GM12891 (cell line): Measurements from ENCODE around the gene L3MBTL3.
"Not testable (repeated sequence)": the region's sequence is repeated elsewhere in the genome, so short reads cannot be mapped to it uniquely, and the experiment has no call there.

Experiments used
- DNase-seq: peaks from one replicate; pipeline ENCODE4 v3.0.0; 2011; ENCODE audit warnings: low spot score; ENCODE audit not compliant: insufficient read length
- FAIRE-seq: peaks from 2 replicates; lab custom pipeline; 2011; peaks lifted over from hg19 to GRCh38; lab: Jason Lieb, UNC
- PAX5 ChIP-seq: IDR thresholded peaks from 2 replicates; pipeline ENCODE4 v1.6.1; 2011; ENCODE audit warnings: low read length, moderate library complexity, mild to moderate bottlenecking; ENCODE audit not compliant: insufficient read depth, severe bottlenecking
- POLR2A ChIP-seq: IDR thresholded peaks from 2 replicates; pipeline ENCODE4 v1.6.1; 2011; ENCODE audit warnings: low read depth, low read length, control low read depth
- POLR2AphosphoS5 ChIP-seq: IDR thresholded peaks from 2 replicates; pipeline ENCODE4 v1.6.1; 2011; ENCODE audit warnings: low read depth, low read length, control low read depth
- POU2F2 ChIP-seq: IDR thresholded peaks from 2 replicates; pipeline ENCODE4 v1.6.1; 2011; ENCODE audit warnings: low read depth, mild to moderate bottlenecking, control low read depth, low read length, moderate library complexity
- SPI1 ChIP-seq: IDR thresholded peaks from 2 replicates; pipeline ENCODE4 v1.6.1; 2011; ENCODE audit warnings: low read depth, low read length, control low read depth
- TAF1 ChIP-seq: IDR thresholded peaks from 2 replicates; pipeline ENCODE4 v1.6.1; 2011; ENCODE audit warnings: low read depth, low read length, control low read depth

L3MBTL3 gene

GRCh38 chr6:130152908-130153510 is 134.6 kb downstream of the L3MBTL3 start:
- FAIRE-seq (no peak), DNase-seq (no peak)
- TF ChIP-seq TAF1: no peak
- no peak for TF ChIP-seq PAX5
- no peak for TF ChIP-seq POU2F2
- no peak for TF ChIP-seq SPI1
- TF ChIP-seq POLR2A: no peak
- no peak for TF ChIP-seq POLR2AphosphoS5

- TF ChIP-seq POLR2A: no peak
- no peak for TF ChIP-seq PAX5
- no peak for TF ChIP-seq POU2F2
- no peak for TF ChIP-seq POLR2AphosphoS5
- no peak for TF ChIP-seq TAF1
- TF ChIP-seq SPI1: no peak
- DNase-seq (no peak), FAIRE-seq (no peak)
These were observed 138.5 kb downstream of the L3MBTL3 start for GRCh38 chr6:130156908-130157307.

- FAIRE-seq (no peak), DNase-seq (no peak)
- no peak for TF ChIP-seq SPI1
- TF ChIP-seq TAF1: no peak
- no peak for TF ChIP-seq PAX5
- TF ChIP-seq POLR2A: no peak
- no peak for TF ChIP-seq POU2F2
- no peak for TF ChIP-seq POLR2AphosphoS5
These were observed 139.7 kb downstream of the L3MBTL3 start for GRCh38 chr6:130158056-130158455.

- TF ChIP-seq POU2F2 (no peak), POLR2A (no peak), PAX5 (no peak), TAF1 (no peak), POLR2AphosphoS5 (no peak), SPI1 (no peak)
- FAIRE-seq: no peak
- DNase-seq: no peak
These were observed 140.2 kb downstream of the L3MBTL3 start for GRCh38 chr6:130158548-130158947.

- FAIRE-seq (no peak), DNase-seq (no peak)
- no peak for TF ChIP-seq POU2F2
- no peak for TF ChIP-seq SPI1
- no peak for TF ChIP-seq POLR2AphosphoS5
- no peak for TF ChIP-seq TAF1
- TF ChIP-seq POLR2A: no peak
- no peak for TF ChIP-seq PAX5
These were observed 141.6 kb downstream of the L3MBTL3 start for GRCh38 chr6:130159956-130160355.

- FAIRE-seq (peak; percentile 68), DNase-seq (no peak)
- TF ChIP-seq SPI1 (peak; percentile 59), POLR2AphosphoS5 (no peak)
These were observed 143.5 kb downstream of the L3MBTL3 start for GRCh38 chr6:130161683-130162404.

GRCh38 chr6:130162421-130162820 is 144.0 kb downstream of the L3MBTL3 start:
- TF ChIP-seq POU2F2: no peak
- no peak for TF ChIP-seq PAX5
- no peak for TF ChIP-seq POLR2AphosphoS5
- TF ChIP-seq SPI1: no peak
- TF ChIP-seq TAF1: no peak
- no peak for TF ChIP-seq POLR2A
- no peak for FAIRE-seq
- DNase-seq: no peak

GRCh38 chr6:130163266-130163665 is 144.9 kb downstream of the L3MBTL3 start:
- no peak for TF ChIP-seq PAX5
- TF ChIP-seq SPI1: no peak
- TF ChIP-seq POLR2AphosphoS5: no peak
- no peak for TF ChIP-seq POU2F2
- TF ChIP-seq TAF1: no peak
- TF ChIP-seq POLR2A: no peak
- FAIRE-seq (no peak), DNase-seq (no peak)

- DNase-seq: no peak
- FAIRE-seq: no peak
- TF ChIP-seq POU2F2: no peak
- no peak for TF ChIP-seq TAF1
- no peak for TF ChIP-seq POLR2AphosphoS5
- no peak for TF ChIP-seq POLR2A
- TF ChIP-seq SPI1: no peak
- TF ChIP-seq PAX5: no peak
These were observed 145.9 kb downstream of the L3MBTL3 start for GRCh38 chr6:130164251-130164650.

GRCh38 chr6:130167655-130168054 is 149.3 kb downstream of the L3MBTL3 start:
- FAIRE-seq (no peak), DNase-seq (no peak)
- TF ChIP-seq TAF1: no peak
- TF ChIP-seq POLR2A: no peak
- TF ChIP-seq SPI1: no peak
- TF ChIP-seq POLR2AphosphoS5: no peak
- no peak for TF ChIP-seq POU2F2
- no peak for TF ChIP-seq PAX5

- DNase-seq, FAIRE-seq: not testable (repeated sequence)
These were observed 151.8 kb downstream of the L3MBTL3 start for GRCh38 chr6:130170160-130170559.

- not testable (repeated sequence) for DNase-seq, FAIRE-seq
These were observed 155.1 kb downstream of the L3MBTL3 start for GRCh38 chr6:130173377-130174004.
